Common myeloid progenitor, CD34-positive (primary cell): Measurements from ENCODE around the gene NOD1.
A peak's percentile ranks its signal among the peaks of the same experiment; 100 is the strongest.

Source experiments
- CTCF ChIA-PET: fragments of 350-600 bp; sonication (Branson Sonifier 250); formaldehyde crosslinking; loops from one replicate; lab custom pipeline; 2021; ENCODE audit warnings: antibody characterized with exemption; lab: Charles Lee
- POLR2A ChIA-PET: fragments of 350-600 bp; sonication (Branson Sonifier 250); formaldehyde crosslinking; loops from one replicate; lab custom pipeline; 2021; ENCODE audit warnings: antibody characterized with exemption; lab: Charles Lee
- DNase-seq, 3 donors: peaks; one replicate each; pipeline versions ENCODE4 v3.0.0 to v3.0.0-alpha.2; 2013
- H3K27ac ChIP-seq, 2 experiments: 1 replicate in 1 of 2; 2 replicates in 1 of 2; pipeline ENCODE4 v1.7.0; 2013; ENCODE audit warnings: inconsistent platforms in 2 of 2, low read length in 2 of 2, mild to moderate bottlenecking in 2 of 2, low read depth in 1 of 2, moderate library complexity in 1 of 2; ENCODE audit not compliant: severe bottlenecking in 2 of 2, insufficient read depth in 1 of 2, poor library complexity in 1 of 2
- H3K27me3 ChIP-seq, 5 experiments: replicated peaks in 2 of 5; 1 replicate in 3 of 5; 2 replicates in 2 of 5; pipeline versions ENCODE4 v1.6.1 to v1.7.0; 2013; ENCODE audit warnings: low read length in 4 of 5, mild to moderate bottlenecking in 2 of 5, moderate library complexity in 2 of 5, inconsistent platforms in 1 of 5; ENCODE audit not compliant: insufficient read depth in 5 of 5, control insufficient read depth in 4 of 5
- H3K36me3 ChIP-seq, 4 experiments: 1 replicate in 2 of 4; 2 replicates in 2 of 4; pipeline versions ENCODE4 v1.6.1 to v1.7.0; 2013; ENCODE audit warnings: low read length in 3 of 4, control low read depth in 1 of 4, mild to moderate bottlenecking in 1 of 4; ENCODE audit not compliant: control insufficient read depth in 4 of 4, insufficient read depth in 4 of 4
- H3K4me1 ChIP-seq, 4 experiments: 1 replicate in 3 of 4; 2 replicates in 1 of 4; pipeline versions ENCODE4 v1.6.1 to v1.7.1; 2013; ENCODE audit warnings: low read length in 3 of 4, mild to moderate bottlenecking in 3 of 4, control low read depth in 1 of 4, inconsistent platforms in 1 of 4, moderate library complexity in 1 of 4; ENCODE audit not compliant: control insufficient read depth in 4 of 4, insufficient read depth in 4 of 4; ENCODE audit errors: control extremely low read depth in 1 of 4
- H3K4me3 ChIP-seq, 7 experiments: 1 replicate in 4 of 7; 2 replicates in 3 of 7; pipeline versions ENCODE4 v1.5.1 to v1.7.0; 2013; ENCODE audit warnings: mild to moderate bottlenecking in 7 of 7, low read length in 6 of 7, moderate library complexity in 6 of 7, inconsistent platforms in 2 of 7, low read depth in 2 of 7, control low read depth in 1 of 7; ENCODE audit not compliant: insufficient read depth in 4 of 7, control insufficient read depth in 1 of 7; ENCODE audit errors: extremely low read depth in 1 of 7
- H3K9me3 ChIP-seq, 5 experiments: 1 replicate in 4 of 5; 2 replicates in 1 of 5; pipeline versions ENCODE4 v1.6.1 to v1.7.1; 2013; ENCODE audit warnings: low read length in 4 of 5, mild to moderate bottlenecking in 2 of 5, inconsistent platforms in 1 of 5, low read depth in 1 of 5, moderate library complexity in 1 of 5; ENCODE audit not compliant: control insufficient read depth in 4 of 5, insufficient read depth in 2 of 5; ENCODE audit errors: control extremely low read depth in 1 of 5
- WGBS: methylation state at CpG from one replicate; pipeline ENCODE4 v1.1.5; 2013; ENCODE audit not compliant: insufficient coverage; 5-methylcytosine and 5-hydroxymethylcytosine counted together

NOD1 gene

DNA sequence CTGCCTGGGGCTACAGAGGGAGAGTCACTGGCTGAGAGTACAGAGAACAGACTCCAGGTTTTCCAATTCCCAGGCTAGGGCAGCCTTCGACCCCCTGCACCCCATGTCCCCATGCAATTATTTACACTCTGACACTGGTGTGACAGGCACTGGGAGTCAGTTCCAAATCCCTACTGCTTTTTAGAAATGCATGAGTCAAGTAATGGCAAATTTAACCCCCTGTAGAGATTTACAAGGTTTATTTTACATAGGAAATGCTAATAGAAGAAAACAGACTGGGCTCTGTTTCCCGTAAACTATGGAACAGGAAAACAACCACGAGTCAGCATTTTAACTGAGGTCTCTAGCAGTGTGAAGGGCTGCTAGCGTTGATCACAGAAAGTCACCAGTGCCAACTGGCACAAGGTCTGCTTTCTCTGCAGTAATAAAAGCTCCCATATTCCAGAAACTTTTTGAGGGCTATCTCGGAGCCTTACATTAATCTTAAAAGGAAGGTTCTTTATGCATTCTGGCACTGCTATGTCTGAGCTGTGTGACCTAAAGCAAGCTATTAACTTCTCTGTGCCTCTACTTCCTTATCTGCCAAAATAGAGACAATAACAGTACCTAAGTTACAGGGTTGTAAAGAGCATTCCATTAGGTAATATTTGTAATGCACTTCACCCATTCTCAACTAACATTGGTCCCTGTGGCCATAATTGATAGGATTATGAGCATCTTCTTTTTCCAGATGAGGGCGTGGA lies 28.2 kb downstream of the NOD1 start:
- no peak overlapping the region for H3K4me3 ChIP-seq
- ChIA-PET CTCF (interaction anchor here (1.0 kb wide), 1 partner anchor 10 kb away, joined by 5 read pairs; no protein-coding TSS in a partner anchor), POLR2A (no interaction called here)
- no peak for DNase-seq
- no peaks in the 10 kb centered on the region for H3K9me3 ChIP-seq
- 73% methylated on average over 5 of the region's 6 CpGs for WGBS
- no peak overlapping the region for H3K27ac ChIP-seq
- H3K4me1 ChIP-seq = peaks cover 0 to 5% (median 2%) of the 10 kb centered on the region in 4 experiments
- H3K27me3 ChIP-seq = no peaks in the 10 kb centered on the region
- peaks cover 11 to 87% (median 63%) of the 10 kb centered on the region in 4 experiments for H3K36me3 ChIP-seq

DNA sequence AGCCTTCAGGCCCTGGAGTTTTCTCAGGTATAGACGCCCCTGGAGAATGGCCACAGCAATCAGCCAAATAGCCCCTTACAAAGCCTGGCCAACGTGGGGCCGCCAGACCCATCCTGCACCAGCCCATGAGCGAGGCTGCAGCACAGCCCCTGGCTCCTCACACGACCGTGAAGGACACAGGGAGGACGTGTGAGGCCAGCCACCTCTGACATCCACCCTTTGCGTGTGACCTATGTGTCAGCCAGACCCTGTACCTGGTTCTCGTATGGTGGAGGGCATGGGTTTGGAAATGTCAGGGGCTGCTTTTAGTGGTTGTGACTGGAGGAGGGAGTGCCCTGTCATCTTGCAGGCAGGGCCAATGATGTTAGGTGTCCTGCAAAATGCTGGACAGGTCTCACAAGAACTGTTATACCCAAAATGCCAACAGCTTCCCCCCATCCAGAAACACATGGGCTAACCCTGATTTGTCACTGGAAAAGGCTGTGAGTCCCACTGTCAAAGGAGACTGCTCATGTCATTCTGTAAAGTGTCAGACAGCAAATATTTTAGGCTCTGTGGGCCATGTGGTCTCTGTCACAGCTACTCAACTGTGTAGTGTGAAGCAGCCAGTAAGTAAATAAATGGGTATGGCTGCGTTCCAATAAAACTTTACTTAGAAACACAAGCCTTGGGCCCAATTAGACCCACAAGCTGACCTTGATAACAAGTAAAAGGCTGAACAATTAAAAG lies 30.0 kb downstream of the NOD1 start:
- Histone ChIP-seq H3K36me3 (peaks cover 11 to 74% (median 54%) of the 10 kb centered on the region in 4 experiments), H3K9me3 (no peaks in the 10 kb centered on the region), H3K4me1 (peaks cover 0 to 5% (median 2%) of the 10 kb centered on the region in 4 experiments), H3K27ac (no peak overlapping the region), H3K27me3 (no peaks in the 10 kb centered on the region), H3K4me3 (no peak overlapping the region)
- POLR2A ChIA-PET = no interaction called here
- CTCF ChIA-PET = interaction anchor here (1.0 kb wide), 1 partner anchor 158 kb away, joined by 3 read pairs; no protein-coding TSS in a partner anchor
- no peak for DNase-seq
- WGBS = over 99% methylated on average over 10 of the region's 10 CpGs

DNA sequence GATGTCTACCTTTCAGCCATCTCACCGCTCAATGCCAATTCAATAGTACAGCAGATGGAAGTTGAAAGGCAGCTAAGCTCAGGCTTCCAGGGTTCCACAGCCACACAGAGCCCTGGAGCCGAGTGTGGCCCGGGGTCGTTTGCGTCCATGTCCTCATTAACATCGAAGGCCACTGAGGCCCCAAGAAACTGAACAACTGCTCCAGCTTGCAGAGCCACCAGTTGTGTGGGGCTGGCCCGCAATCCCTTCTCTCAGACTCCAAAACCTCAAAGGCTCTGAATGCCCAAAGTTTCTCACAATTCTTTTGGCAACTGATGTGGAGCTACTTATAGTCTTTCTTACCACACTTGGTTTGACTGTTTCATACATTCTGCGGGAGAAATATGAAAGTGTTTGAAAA lies 31.1 kb downstream of the NOD1 start:
- Histone ChIP-seq H3K27me3 (no peaks in the 10 kb centered on the region), H3K4me3 (no peak overlapping the region), H3K4me1 (peaks cover 0 to 5% (median 2%) of the 10 kb centered on the region in 4 experiments), H3K27ac (no peak overlapping the region), H3K9me3 (no peaks in the 10 kb centered on the region), H3K36me3 (peaks cover 8 to 65% (median 49%) of the 10 kb centered on the region in 4 experiments)
- no peak for DNase-seq
- WGBS = 98% methylated on average over 7 of the region's 8 CpGs
- ChIA-PET POLR2A (no interaction called here), CTCF (no interaction called here)

DNA sequence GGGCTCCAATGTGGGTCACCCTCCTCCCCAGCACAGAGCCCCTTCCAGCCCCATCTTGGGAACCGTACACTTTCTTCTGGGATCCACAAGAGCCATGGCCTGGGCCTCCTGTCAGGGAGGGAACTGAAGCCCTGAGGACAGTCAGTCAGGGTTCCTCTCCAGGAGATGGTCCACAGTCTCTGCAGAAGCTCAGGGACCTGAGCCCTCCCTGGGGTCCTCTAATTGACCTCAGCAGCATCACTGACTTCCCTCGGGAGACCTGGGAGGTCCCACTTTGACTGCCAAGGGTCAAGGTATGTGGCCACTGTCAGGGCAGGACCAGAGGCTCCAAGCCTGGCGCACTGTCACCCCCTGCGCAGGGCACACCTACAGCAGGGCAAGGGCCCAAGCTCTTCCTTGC lies 32.3 kb downstream of the NOD1 start:
- ChIA-PET CTCF (interaction anchor here (0.7 to 1.5 kb wide), 4 partner anchors 9 to 287 kb away, joined by 3 to 5 read pairs (median 3); no protein-coding TSS in a partner anchor), POLR2A (no interaction called here)
- H3K27ac ChIP-seq = no peak overlapping the region
- H3K9me3 ChIP-seq = no peaks in the 10 kb centered on the region
- H3K36me3 ChIP-seq = peaks cover 8 to 53% (median 41%) of the 10 kb centered on the region in 4 experiments
- H3K27me3 ChIP-seq = no peaks in the 10 kb centered on the region
- DNase-seq = no peak
- no peak overlapping the region for H3K4me3 ChIP-seq
- H3K4me1 ChIP-seq = peaks cover 0 to 5% (median 2%) of the 10 kb centered on the region in 4 experiments
- 98% methylated on average over 4 of the region's 4 CpGs for WGBS

DNA sequence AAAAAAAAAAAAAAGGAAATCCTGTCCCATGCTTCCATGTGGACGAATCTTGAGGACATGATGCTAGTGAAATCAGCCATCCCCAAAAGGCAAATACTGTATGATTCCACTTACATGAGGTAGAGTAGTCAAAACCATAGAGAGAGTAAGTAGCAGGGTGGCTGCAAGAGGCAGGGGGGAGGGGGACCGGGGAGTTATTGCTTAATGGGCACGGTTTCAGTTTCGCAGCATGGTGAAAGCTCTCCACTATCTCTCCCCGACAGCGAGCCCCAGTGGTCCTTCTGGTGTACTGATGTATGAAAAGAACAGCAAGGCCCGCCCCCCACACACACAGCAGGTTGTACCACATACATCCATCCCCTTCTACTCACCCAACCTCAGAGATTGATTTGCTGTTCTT lies 32.8 kb downstream of the NOD1 start:
- Histone ChIP-seq H3K4me3 (no peak overlapping the region), H3K9me3 (no peaks in the 10 kb centered on the region), H3K27me3 (no peaks in the 10 kb centered on the region), H3K27ac (no peak overlapping the region), H3K4me1 (peaks cover 0 to 5% (median 2%) of the 10 kb centered on the region in 4 experiments), H3K36me3 (peaks cover 7 to 48% (median 37%) of the 10 kb centered on the region in 4 experiments)
- WGBS = 90% methylated on average over 2 of the region's 7 CpGs
- ChIA-PET POLR2A (no interaction called here), CTCF (interaction anchor here (0.9 to 1.5 kb wide), 2 partner anchors 14 to 20 kb away, joined by 3 to 5 read pairs; no protein-coding TSS in a partner anchor)
- DNase-seq = peak; percentile 87 to 90 (median 88)

DNA sequence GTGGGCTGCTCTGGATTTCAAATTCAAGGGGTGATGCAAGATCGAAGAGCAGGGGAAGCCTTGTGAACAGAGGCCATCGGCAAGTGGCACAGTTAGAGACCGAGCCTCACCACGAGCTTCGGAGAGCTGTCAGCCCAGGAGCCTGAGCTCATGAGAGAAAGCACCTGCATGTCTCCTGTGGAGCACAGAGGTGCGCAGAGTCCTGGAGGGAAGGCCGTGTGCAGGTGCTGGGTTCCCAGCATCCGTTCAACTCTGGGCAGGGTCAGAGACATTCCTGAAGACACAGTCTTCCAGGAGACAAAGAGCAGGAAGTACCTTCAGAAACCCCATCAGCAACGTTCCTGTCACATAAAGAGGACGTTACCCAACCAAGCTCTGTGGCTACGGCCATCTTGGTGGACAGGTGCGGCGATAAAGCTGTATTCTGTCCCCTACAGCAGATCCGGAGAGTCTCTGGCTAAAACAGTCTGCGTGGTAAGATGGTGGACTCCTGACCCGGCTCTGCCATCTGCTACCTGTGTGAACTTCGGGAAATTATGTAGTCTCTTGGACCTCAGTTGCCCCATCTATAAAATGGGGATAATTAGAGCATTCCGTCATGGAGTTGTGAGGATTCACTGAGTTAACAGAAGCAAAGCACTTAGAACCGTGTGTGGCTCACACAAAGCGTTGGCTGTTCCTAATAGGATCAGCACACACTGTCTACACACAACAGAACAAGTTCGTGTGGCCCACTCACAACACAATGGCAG lies 40.6 kb downstream of the NOD1 start:
- no peak for DNase-seq
- 98% methylated on average over 20 of the region's 21 CpGs for WGBS
- peaks cover 4 to 46% (median 29%) of the 10 kb centered on the region in 4 experiments for H3K36me3 ChIP-seq
- H3K9me3 ChIP-seq = no peaks in the 10 kb centered on the region
- peaks cover 0 to 15% (median 10%) of the 10 kb centered on the region in 4 experiments for H3K4me1 ChIP-seq
- no peaks in the 10 kb centered on the region for H3K27me3 ChIP-seq
- POLR2A ChIA-PET = interaction anchor here (0.7 kb wide), 1 partner anchor 207 kb away, joined by 3 read pairs; no protein-coding TSS in a partner anchor
- no peak overlapping the region for H3K4me3 ChIP-seq
- no peak overlapping the region for H3K27ac ChIP-seq
- CTCF ChIA-PET = interaction anchor here (0.7 to 1.4 kb wide), 4 partner anchors 11 to 110 kb away, joined by 3 to 4 read pairs (median 4); no protein-coding TSS in a partner anchor
